Measurements from ENCODE around the gene TRIML2. TPM values are rescaled to one million over a fixed set of nuclear protein-coding genes. Genes with fewer than 3 reads are reported as not detected.

TRIML2 gene
- total and polyA plus RNA-seq, 7 experiments from 2014 or later, result not detected

Other genes starting within 250 kb of the TRIML2 start
- gene ZFP42, start 113.8 kb downstream of the TRIML2 start, total RNA-seq, result under 1 TPM in 1 of 5 experiments, not detected in 4; 0.10 TPM
- not detected for gene ZFP42, start 113.8 kb downstream of the TRIML2 start, polyA plus RNA-seq
- not detected for gene TRIML1, start 29.8 kb upstream of the TRIML2 start, total RNA-seq
- gene TRIML1, start 29.8 kb upstream of the TRIML2 start, polyA plus RNA-seq, result not detected